HG02571 (cell line): ENCODE data around the gene CIAO1.
"Not testable (repeated sequence)": the region's sequence is repeated elsewhere in the genome, so short reads cannot be mapped to it uniquely, and the experiment has no call there.

ENCODE experiments used
- ATAC-seq: cut with Tn5 transposase; IDR thresholded peaks from one replicate; pipeline ENCODE4 v1.9.1; 2021; ENCODE audit warnings: mild to moderate bottlenecking, moderate library complexity; ENCODE audit not compliant: unreplicated experiment

Gene CIAO1

DNA sequence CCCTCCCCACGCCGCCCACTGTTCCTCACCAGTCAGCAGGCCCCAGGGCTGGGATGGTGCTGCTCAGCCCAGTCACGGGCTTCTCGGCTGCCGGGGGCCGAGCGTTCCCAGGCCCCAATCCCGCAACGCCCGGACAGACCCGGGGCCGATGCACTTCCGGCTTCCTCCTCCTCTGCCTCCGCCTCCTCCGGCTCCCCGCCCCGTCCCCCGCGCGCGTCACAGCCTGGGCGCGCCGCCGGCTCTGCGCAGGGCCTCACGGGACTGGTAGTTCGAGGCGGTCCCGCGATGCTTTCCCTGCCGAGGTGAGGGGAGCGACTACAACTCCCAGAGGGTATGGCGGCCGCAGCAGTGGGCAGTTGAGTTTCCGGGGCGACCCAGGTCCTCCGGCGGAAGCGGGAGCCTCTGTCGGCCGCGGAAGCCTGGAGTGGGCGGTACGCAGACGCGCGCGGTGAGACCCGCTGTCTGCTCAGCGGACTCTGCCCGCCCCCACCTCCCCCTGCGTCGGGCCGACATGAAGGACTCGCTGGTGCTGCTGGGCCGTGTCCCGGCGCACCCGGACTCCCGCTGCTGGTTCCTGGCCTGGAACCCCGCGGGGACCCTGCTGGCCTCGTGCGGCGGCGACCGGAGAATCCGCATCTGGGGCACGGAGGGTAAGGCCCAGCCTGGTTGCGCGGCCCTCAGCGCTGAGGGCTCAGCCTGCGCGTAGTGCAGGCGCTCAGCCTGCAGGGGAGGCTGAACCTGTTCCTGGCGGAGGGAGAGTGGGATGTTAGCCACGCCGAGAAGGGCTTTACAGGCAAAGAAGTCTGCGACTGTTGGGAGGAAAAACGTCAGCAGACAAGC is at the start of gene CIAO1, which contains the start of gene TMEM127:
CIAO1 (plus strand) TSS at position 386 of the 840 bp plus-strand sequence; CDS start at position 512, 126 bp downstream.
TMEM127 (minus strand) TSS at position 158 of the 840 bp plus-strand sequence. CDS start 616 bp downstream, outside the sequence.
- ATAC-seq = peak; percentile 90

DNA sequence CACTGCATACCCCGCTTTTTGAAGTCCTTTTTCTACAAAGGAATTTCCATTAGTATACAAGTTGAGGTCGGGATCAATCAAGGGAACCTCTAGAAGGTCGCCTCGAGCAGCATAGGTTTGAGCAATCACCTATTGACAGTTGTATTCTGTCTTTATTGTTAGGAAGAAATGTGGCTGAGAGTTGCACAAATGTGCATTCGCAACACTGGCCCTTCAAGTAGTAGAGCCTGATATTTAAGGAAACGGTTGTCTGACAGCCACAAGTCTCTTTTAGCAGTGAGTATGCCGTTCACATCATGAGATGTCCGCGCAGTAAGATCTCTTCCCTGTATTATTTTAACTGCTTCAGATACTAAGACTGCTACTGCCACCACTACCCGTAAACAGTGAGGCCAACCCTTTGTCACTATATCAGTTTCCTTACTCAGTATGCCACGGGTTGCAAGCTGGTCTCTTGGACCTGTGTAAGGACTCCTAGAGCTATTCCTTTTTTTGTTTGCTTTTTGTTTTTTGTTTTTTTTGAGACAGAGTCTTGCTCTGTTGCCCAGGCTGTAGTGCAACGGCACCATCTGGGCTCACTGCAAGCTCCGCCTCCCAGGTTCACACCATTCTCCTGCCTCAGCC is 47.4 kb upstream of the CIAO1 start:
- ATAC-seq = no peak

DNA sequence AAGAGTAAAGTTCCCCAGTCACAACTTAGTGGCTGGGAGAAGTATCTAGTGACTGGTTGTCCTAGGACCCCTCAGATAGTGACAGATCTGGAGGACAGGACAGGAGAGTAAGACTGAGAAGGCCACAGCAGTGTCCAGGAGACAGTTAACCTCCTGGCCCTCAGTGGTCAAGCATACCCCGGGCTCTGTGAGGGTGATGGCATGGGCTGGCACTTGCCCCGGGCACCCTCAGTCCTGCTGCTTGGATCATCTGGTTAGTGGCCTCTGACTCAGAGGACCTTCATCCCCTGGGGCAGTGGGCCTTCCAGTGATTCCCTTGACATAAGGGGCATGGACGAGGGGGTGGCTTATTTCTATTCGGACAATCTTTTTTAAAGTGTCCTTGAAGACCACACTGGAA is 46.1 kb upstream of the CIAO1 start:
- ATAC-seq = not testable (repeated sequence)

DNA sequence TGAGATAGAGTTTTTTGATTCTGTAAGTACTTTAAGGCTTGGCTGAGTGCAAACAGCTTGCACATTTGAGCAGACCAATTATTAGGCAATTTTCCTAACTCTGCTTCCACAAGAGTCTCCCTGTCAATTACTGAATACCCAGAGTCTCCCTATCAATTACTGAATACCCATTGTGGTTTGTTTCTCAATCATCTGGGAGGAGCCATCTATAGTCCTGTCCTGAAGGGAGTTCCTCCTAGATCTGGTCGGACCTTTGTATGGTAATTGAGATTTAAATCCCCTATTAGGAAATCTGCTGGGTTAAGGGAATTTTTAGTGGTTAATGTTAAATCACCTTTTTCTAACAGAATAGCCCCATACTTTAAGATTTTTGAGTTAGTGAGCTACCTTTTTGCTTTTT is 44.9 kb upstream of the CIAO1 start:
- not testable (repeated sequence) for ATAC-seq

DNA sequence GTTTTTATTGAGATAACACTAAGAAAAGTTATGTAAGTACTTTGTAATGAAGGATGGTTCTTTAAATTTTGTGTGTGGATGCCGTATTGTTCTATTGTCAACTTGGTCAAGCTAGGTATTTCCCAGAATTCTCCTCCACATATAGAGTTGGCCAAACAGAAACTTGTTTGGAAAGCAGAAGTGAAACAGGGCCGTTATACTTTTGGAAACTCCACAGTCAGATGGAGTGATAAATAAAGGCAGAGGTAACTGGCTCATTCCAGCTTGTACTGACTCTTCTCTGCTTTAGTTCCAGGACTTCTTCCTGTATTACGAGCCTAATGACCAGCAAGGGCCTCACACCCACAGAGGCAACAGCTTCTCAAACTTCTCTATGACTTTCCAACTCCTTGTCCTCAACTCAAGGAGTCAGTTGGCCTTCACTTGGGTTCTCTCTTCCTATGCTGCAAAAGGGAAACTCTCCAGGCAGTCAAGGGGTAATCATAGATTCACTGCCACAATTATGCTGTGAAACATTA is 41.0 kb upstream of the CIAO1 start:
- ATAC-seq = no peak

DNA sequence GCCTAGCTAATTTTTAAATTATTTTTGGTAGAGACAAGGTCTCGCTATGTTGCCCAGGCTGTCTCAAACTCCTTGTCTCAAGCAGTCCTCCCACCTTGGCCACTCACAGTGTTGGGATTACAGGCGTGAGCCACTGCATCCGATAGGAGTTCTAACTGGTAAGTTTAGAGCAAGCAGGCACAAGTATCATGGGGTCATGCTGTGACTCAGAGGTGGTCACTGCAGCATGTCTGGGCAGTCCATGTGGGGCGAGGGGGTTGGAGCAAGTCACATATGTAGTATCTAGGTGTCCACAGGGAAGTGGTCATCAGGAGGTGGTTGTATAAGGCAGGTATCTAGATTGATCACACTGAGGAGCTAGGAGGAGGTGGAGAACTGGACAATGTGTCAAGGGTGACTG is 34.7 kb upstream of the CIAO1 start:
- ATAC-seq = no peak

DNA sequence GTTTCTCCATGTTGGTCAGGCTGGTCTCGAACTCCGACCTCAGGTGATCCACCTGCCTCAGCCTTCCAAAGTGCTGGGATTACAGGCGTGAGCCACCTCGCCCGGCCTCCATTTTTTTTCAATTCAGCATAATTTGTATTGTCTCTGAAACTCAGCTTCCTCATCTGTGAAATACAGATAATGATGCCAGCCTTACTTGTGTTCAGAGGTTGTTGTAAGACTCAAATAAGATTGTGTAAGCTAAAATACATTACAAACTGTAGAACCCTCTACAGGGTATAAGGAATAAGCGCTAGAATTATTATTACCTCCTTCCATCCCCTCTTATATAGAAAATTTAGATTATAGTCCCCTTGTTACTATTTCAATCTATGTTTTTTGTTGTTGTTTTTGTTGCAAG is 32.6 kb upstream of the CIAO1 start:
- ATAC-seq = no peak

DNA sequence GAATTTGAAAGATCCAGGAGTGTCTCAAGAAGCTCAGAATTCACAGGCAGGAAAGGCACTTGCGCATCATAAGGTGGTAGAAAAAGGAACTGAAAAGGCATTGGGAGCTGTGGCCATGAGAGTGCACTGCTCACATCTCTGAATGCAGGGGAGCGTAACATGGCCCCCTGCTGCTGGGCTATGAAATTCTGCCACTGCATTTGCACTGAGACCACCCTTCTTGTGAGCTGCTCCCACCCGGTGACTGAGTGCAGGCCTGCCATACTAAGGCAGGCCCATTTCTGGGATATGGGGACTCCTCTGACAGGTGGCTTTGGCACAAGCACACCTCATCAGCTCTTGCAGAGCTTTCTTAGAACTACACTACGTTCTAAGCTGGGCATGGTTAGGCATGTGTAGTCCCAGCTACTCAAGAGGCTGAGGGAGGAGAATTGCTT is 32.1 kb upstream of the CIAO1 start:
- ATAC-seq = peak; percentile 81

DNA sequence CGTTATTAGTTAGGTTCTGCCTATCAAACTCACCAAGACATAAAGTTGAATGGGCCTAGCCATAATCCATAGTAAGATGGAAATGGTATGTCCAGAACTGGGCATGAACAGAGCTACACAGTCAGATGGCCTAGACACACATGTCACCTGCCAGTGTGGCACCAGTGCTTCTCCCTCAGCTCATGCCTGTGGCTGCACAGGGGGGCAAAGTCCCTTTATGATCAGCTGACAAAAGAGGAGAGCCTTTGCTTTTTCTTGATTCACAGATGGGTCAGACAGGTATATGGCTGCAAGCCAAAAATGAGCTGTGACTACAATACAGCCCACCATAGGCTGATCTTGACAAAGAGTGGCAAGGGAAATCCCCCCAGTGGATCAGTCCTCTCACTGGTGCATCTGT is 29.1 kb upstream of the CIAO1 start:
- no peak for ATAC-seq

DNA sequence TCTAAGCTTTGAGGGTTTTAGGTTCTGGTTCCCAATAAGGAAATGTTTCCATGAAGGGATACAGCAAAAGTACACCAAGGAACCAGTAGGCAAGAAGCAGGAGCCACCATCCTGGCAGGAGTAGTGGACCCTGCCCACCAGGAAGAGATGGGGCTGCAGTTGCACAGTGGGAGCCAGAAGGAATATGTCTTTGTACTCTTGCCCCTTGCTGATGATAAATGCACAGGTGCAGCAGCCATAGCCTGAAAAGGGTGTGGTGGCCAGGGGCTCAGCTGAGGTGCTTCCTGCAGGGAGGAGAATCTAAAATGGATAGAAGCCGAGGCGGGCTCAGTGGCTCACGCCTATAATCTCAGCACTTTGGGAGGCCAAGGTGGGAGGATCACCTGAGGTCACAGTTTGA is 27.8 kb upstream of the CIAO1 start:
- no peak for ATAC-seq

DNA sequence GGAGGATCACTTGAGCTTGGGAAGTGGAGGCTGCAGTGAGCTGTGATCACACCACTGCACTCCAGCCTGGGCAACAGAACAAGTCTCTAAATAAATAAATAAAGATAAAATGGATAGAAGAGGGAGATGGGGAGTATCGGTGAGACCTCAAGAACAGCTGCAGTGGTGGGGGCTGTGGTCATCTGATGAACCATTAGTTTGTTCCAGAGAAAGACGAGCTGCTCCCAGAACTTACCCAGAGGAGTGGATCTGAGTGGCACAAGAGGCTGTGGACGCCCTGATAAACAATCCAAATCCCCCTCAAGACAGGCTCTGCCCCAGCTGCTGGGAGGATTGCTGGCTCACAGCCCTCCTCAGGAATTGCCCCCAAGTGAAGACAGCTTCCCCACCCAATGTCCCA is 26.9 kb upstream of the CIAO1 start:
- no peak for ATAC-seq

DNA sequence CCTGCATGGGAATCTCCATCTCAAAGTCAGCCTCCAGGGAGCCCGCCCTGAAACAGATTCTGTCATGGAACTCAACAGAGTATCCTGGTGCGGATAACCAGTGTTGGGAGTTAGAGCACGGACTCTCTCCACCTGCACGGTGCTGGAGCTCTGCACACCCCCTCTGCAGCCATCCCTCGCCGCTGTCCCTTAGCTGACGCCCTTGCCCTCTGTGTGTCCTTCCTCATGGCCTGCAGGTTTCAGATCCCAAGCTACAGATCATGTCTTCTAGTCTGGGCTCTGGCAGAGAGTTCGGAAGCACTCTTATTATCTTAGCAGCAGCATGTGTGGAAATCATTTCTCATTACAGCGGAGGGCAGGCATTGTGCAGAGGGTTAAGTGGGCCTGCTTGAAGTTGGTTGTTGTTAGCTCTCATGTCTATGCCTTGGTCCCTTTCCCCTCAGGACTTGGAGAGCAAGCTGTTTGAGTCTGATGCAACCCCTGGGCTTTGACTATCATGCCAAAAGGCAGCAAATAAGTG is 26.2 kb upstream of the CIAO1 start:
- ATAC-seq = no peak

DNA sequence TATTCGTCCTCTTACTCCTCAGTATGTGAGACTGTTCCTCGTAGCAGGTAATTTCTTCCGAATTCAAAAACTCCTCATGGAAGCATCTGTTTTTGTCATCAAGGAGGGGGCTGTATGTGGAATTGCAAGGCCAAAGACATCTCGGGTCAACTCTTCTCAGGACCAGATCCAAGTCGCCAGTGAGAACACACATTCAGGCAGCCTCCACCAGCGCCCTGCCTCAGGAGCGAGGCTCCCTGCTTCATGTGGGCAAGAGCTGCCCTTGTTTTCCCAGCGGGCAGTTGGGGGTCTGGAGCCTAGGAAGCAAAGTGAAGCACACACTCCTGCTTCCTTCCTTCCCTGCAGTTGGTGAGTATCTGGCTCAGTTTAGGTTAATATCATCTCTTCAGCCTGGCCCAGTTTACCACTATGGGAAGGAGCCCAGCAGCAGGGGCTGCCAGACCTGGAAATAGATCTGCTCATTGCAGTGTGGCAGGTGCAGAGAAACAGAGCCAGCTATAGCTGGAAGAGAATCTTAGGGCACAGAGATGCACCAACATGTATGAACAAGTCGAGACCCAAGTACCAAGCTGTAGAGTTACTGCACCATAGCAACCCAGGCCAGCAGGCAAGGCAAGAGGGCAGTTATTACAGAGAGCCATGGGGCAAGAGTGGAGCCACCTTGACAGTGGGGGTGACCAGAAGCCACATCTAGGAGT is 25.5 kb upstream of the CIAO1 start:
- ATAC-seq = no peak

DNA sequence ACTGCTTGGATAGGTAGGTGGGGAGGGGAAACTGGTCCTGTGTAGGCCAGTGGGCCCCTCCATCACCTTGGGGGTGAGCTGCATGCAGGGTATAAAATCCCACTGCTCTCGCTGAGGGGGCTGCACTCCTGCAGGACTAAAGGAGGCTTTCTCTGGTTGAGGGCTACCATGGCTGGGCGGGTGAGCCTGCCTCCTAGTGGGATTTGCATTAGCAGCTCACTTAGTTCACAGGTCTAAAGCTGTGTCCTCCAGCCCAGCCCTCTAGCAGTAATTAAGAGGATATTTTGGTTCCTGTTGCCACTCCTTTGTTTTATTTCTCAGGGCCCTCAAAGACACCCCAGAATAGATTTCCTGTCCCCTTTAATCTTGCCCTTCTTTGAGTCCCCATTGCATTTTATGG is 24.8 kb upstream of the CIAO1 start:
- no peak for ATAC-seq

DNA sequence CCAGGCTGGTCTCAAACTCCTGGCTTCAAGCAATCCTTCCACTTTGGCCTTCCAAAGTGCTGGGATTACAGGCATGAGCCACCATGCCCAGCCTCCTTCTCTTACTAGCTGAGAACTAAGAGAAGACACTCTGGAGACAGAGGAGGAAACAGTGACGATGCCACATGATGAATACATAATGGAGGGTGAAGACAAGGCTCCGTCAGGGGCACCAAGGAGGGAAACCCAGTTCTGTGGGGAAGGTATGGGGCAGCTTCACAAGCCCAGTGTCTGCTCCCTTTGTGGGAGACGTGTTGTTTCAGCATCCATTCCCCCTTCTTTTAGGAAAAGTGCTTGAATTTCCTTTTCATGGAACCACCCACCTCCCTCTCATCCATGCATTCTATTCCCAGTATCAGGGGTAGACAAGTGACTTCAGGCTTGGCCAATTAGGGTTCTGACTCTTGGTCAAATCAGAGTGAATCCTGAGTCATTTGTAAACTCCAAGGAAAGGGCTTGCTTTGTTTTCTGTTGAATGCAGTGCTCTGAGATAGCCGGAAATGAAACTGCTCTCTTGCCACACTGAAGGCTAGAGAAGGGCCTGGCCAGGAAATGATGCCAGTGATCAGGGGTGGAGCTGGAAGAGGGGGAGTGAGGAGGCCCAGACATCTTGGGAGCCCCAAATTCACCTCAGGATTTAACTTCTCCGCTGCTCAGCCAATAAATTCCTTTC is 24.0 kb upstream of the CIAO1 start:
- ATAC-seq = no peak

DNA sequence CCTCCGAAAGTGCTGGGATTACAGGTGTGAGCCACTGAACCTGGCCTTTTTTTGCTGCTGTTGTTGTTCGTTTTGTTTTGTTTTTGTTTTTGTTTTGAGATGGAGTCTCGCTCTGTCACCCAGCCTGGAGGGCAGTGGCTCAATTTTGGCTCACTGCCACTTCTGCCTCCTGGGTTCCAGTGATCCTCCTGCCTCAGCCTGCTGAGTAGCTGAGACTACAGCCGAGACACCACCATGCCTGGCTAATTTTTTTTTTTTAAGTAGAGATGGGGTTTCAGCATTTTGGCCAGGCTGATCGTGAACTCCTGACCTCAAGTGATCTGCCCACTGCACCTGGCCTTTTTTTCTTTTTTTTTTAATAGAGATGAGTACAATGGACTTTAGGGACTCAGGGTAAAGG is 22.2 kb upstream of the CIAO1 start:
- ATAC-seq = no peak

DNA sequence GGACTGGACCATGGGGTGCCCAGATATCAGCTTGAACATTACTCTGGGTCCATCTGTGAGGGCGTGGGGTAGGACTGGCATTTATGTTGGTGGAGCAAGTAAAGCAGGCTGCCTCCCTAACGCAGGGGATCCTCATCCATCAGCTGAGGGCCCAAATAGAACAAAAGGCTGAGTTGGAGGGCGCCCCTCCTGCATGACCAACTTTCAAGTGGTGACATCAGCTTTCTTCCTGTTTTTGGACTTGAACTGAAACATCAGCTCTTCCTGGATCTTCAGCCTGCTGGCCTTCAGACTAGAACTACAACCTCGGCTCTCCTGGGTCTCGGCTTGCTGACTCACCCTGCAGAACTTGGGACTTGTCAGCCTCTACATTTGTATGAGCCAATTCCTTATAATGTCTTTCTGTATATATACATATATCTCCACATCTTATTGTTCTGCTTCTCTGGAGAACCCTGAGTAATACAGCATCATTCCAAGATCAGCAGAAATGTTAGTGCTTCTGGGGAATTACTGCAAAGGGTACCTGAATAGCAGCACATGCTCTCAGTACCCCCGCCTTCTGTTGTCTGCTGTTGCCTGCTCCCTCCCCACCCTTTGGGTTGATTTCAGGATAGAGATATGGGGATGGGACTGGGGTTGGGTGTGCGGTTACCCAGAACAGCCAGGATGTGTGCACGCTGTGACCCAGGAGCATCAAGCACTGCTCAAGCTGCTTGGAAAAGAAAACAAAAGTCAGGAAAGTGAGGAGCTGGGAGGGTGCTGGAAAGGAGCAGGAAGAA is 20.2 kb upstream of the CIAO1 start:
- ATAC-seq = no peak

DNA sequence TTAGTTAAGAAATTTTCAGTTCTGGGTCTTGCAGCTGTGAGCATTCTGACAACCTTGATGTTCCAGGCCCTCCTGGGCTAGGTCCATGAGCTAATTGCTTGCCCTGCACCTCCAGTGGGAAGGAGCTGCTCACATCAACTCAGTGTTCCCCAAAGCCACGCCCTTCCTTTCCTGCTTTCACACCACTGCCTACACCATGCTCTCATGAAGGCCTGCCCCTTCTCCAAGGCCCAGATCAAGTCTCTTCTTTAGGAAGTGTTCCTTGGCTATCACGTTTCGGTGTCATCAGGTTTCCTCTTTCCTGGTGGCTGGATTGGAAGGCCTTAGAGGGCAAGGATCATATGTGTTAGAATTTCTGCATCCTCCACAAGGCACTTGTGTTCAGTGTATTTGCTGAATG is 19.0 kb upstream of the CIAO1 start:
- ATAC-seq = no peak

DNA sequence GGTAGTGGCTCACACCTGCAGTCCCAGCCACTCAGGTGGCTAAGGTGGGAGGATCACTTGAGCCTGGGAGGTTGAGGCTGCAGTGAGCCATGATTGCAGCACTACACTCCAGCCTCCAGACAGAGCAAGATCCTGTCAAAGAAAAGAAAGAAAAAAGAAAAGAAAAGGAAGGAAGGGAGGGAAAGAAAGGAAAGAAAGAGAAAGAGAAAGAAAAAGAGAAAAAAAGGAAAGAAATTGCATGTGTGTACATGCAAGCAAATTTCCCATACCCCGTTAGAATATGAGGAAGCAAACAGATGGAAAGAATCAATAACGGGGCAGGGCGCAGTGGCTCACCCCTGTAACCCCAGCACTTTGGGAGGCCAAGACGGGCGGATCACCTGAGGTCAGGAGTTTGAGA is 18.1 kb upstream of the CIAO1 start:
- ATAC-seq = no peak

DNA sequence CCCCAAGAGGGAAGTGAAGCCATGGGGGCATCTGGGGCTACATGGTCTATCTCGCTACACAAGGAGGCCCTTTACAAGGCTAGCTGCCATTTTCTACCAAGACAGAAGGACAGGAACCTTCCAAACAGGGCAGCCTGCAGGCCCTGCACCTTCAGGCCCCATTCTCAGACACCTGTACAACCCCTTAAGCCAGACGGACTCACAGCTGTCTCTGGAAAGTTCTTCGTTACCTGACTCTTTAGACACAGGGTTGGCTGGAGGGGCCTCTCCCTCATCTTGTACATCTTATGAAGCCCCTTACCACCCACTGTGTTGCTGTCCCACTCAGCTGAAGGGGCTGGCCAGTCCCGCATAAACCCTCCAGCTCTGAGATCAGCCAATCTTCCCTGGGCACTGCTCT is 17.4 kb upstream of the CIAO1 start:
- ATAC-seq = no peak
